Measurements from ENCODE around the gene PKN2.
A peak's percentile ranks its signal among the peaks of the same experiment; 100 is the strongest.

Gene PKN2

DNA sequence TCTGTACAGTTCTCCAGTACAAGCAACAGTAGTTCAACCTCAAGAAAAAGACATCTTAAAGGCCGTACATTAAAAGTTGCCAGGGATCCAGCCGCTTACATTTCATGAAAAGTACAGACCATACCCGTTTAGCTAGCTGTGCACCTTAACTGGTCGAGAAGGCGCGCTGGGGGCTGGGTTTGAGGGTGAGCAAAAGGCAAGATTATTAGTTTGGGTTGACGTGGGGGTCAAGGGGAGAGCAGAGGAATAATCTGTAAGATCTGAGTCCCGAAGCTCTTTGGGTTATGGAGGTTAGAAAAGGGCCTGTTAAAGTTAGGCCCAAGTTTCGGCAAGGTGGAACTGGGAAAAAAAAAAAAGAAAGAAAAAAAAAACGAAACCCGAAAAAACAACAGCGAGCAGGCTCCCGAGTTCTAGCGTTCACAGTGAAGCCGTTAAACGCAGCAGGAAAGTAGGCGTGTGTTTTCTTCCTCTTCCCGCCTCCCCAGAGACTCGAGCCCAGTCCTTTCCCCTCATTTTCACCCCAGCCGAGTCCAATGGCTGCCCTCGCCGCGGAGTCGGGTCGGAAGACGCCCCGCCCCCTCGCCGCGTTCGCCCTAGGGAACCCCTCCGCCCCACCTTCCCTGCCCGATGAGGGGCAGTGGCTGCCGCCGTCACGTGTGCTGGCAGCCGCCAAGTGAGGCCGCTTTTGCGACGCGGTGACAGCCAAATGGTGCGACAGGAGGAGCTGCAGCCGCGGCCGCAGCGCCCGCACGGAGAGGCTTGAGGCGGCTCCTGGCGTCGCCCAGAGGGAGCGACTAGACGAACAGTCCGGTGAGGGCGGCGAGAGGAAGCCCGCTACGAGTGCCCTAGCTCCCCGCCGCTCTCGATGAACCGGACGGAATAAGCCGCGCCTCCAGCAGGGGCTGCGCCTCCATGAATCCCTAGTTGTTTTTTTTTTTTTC, at the start of gene PKN2:
TSS of gene PKN2 (plus strand) at position 733 of the 941 bp plus-strand sequence. CDS start 308 bp downstream, outside the sequence.
- DNase-seq = peak; percentile 97

DNA sequence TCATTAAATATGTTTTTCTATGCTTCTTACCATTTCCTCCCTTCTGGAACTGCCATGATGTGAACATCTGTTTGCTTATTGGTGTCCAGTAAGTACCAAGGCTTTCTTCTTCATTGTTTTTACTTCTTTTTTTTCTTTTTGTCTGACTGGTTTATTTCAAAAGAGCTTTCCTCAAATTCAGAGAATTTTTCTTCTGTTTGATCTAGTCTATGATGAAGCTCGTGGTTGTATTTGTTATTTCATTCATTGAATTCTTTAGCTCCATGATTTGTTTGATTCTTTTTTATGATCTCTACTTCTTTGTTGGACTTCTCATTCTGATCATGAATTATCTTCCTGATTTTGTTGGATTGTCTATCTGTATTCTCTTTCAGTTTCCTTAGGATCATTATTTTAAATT, 49.5 kb upstream of the PKN2 start:
- DNase-seq = no peak

DNA sequence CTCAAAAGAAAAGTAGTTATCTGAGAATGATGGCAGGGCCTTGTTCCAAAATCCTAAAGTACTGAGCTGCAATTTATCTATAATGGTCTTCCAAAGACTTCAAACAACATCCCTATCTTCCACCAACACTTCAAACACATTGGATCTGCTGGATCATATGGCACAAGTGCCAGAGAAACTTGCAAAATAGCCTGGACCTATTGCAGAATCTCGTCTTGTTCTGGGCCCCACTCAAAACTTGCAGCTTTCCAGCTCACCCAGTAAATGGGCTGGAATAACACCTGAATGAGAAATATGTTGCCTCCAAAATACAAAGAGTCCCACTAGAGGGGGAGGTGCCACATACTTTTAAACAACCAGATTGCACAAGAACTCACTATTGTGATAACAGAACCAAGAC, 44.0 kb upstream of the PKN2 start:
- no peak for DNase-seq

DNA sequence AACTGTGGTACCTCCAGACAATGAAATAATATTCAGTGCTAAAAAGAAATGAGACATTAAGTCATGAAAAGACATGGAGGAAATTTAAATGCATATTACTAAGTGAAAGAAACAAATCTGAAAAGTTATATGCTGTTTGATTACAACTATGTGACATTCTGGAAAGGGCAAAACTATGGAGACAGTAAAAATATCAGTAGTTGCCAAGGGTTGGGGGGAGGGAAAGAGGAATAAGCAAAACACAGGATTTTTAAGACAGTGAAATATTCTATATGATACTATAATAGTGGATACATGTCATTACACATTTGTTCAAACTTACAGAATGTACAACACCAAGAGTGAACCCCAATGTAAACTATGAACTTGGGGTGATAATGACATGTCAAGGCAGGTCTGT, 38.2 kb upstream of the PKN2 start:
- DNase-seq = no peak

DNA sequence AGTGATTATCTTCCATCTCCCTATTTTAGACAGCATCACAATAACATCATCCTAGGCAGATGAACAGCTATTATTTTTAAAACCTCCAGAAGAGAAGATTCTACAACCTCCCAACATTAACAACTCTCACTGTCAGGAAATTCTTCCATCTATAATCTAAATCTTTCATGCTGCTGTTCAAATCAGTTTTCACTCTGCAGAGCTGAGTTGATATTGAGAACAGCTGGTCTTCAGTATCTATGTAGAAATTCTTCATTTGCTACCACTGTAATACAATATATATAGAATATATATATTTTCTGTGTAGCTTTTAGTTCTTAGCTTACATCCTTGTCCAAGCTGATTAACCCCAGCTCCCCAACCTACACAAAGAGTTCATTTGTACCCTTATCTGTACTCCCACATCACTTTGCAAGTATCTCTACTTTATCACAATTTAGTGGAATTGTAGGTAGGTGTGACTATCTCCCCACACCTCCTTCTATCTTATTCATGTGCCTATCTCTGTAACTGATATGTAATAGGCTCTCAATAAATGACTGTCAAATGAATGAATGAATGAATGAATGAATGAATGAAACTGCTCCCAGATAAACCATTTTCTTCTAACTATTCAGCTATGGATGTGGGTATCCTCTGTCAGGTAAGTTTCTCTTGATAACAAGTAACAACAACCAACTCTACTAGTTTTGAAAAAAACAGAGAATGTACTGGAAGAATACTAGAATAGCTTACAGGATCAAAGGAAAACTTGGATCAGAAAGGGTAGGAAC, 37.4 kb upstream of the PKN2 start:
- no peak for DNase-seq

DNA sequence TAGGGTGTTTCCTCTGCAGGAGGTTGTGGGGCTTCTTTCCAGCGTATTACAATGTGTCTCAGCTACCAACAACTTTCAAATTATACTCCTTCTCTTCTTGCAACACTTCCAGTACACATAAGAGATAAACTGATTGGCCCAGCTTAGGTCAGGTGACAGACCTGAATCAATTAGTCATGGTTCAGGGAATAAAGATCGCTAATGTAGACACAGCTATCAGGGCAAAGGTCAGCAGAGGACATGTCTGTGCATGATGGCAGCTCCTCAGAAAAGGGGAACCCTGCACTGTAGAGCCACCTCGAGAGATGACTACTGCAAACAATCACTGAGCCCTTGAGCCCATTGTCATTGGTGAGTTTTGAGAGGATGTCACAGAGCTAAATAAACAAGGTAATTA, 36.8 kb upstream of the PKN2 start:
- no peak for DNase-seq

DNA sequence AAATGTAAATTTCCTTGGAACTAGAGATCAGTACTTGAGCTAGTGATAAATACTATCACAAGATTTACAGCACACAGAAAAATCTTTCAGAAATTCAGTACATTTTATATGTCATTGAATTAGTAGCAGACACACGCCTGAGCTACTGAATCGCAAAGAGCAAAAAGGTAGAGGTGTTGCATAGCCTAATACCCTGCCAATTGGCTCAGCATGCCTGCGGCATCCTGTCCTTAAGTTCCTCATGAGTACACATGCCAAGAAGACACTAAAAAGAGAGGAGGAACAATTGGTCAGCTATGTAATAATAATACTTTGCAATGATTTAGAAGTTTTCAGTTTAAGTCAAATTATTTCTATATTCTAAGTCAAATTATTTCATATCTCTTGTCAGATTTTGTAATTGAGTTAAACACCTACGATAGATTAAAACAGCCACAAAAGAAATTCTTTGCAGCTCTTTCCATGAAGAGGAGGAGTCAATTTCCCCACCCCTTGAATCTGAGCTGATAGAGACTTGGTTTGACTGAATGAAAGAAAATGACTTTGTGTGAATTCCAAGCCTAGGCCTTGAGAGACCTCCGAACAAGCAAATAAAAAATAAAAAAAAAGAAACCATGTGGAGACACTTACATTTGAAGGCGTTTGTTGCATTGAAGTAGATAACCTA, 36.2 kb upstream of the PKN2 start:
- no peak for DNase-seq

DNA sequence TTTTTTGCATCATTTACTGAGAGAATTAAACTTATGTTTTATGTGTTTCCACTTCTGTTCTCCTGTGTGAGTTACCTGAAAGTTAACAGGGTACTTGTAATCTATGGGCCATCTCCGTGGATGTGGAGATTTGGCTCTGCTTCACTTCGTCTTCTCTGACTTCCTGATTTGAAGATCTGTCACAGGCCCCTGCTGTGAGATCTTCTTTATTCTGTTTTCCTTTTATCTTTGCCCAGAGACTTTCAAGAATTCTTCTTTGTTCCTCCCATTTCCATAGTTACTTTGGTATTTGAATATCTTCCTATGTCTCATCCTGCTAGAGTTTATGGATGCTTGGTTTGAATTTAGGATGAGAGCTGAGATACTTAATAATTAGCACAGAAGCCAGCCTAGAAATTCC, 35.4 kb upstream of the PKN2 start:
- no peak for DNase-seq

DNA sequence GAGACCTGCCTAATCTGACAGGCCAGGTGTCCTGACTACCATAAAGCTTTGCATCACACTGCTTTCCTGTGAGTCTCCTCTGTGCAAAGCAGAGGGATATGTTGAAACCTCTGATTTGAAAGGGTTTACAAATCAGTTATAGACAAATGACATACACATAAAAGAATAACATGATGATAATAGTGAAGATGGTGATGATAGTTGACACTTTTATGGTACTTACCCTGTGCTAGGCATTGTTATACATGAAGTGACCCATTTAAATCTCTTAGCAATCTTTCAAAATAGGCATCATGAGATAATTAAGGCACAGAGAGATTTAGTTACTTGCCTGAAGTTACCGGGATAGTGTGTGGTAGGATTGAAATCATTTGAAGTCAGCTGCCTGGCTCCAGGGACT, 34.1 kb upstream of the PKN2 start:
- DNase-seq = no peak

DNA sequence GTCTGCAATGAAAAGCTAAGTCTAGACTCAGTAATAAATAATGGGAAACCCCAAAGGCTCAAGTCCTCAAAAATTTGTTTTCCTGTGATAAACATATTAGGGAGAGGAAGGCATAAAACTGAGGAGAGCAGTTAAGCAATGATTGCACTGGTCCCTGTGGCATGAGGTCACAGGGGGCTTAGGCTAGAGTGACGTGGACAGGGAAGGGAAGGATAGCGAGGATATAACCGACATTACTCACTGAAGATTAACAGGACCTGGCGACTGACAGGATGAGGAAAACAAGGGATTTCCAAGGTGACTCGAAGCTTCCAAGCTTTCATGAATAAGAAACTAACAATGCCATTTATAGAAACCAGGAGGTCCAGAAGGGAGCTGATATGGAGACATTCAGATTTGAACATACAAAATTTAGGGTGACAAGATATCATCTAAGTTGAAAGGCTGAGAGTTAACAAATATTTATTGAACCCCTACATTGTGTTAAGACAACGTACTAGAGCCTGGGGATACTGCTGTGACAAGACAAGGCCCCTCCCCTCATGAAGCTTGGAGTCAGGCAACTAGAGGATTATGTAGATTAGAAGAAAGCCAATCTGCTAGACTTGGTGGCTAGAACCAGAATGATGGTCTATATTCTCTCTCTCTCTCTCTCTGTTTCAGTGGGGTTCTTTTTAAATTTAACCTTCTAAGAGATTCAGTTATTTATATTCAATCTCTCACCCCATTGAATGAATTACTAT, 33.2 kb upstream of the PKN2 start:
- DNase-seq = no peak

DNA sequence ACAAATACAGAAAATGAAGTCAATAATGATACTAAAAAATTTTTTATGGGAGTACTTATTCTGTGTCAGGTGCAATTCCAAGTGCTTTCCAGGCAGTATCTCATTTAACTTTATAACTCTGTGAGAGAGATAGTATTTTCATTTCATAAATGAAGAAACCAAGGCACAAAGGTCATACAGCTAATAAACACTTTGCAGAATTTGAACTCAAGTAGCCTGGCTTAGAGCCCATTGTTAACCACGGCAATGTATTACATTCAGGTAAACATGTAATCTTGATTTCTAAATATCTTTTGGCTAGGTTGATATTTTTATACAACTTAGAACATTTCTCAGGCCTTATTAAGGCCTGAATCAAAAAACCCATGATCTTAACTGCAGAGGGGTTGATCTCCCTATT, 28.9 kb upstream of the PKN2 start:
- DNase-seq = no peak

DNA sequence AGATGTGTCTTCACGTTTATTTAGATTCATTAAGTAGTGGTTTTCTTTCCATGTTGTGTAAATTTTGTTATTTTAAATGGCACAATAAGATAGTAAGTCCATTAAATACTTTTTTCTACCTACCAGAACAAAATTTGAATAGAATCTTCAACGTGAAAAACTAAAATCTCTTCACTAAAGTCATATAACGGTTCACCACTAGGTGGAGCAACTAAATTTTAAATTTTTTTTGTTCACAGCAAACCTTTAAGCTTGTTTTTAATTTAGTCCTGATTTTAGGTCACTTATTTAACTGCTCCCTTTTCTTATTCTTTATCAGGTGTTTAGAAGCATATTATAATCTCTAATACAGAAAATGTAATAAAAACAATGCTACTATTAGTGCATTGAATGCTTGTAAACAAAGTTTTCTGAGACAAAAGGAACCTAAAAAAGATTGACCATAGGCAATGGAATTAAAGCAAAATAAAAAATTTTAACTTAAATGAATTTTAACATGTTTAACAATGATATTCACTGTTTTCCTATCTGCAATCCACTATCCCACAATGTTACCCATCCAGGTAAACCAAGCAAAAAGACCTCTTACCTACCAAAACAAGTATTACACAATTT, 28.3 kb upstream of the PKN2 start:
- no peak for DNase-seq

DNA sequence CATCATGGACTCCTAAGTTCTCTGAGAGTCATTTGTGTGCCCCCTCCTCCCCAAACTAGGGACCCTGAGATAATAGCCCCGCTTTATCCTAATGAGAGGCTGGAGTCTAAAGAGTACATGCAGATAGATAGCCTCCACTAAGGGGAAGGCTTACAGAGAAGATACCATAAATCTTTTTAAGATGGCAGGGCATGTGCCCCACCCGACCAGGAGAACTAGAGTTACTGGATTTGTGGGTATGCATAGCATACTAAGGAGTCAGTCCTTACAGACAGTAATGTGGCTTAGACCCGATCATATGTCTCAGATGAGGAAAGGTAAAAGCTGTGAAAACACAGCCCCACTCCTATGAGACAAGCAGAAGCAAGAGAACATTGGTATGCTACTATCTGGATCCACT, 25.7 kb upstream of the PKN2 start:
- no peak for DNase-seq

DNA sequence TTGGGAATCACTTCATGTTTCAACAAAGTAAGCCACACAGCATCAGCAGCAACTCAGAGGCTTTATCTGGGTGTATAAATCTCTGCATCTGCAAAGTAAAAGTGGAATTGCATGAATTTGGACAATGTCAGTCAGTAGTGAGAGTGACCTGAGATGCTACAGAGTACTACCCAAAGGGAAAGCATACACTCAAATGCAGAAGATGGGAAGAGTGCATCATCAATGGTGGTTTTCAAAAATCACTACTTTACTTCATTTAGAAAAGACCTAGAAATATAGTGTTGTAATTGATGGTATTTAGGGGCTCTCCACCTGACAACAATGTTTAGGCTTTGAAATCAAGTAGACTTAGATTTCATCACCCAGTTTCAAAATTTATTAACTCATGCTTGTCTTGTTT, 24.5 kb upstream of the PKN2 start:
- DNase-seq = no peak

DNA sequence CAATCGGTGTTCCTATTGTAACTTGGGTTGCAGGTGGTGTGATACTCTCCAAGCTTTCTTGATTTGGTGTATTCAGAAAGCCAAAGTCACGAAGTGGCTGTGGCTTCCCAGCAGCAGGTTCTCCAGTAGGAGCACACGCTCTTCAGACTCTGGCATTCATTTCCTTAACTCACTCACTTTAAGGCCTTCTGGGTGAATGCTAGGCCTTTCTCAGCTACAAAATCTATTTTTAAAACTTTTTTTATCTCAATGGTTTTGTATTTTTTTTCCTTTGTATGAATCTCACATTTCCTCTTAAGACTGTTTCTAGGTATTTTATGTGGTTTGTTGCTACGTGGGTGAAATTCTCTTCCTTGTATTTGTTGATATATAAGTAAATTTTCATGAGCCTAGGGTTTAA, 22.9 kb upstream of the PKN2 start:
- DNase-seq = no peak

DNA sequence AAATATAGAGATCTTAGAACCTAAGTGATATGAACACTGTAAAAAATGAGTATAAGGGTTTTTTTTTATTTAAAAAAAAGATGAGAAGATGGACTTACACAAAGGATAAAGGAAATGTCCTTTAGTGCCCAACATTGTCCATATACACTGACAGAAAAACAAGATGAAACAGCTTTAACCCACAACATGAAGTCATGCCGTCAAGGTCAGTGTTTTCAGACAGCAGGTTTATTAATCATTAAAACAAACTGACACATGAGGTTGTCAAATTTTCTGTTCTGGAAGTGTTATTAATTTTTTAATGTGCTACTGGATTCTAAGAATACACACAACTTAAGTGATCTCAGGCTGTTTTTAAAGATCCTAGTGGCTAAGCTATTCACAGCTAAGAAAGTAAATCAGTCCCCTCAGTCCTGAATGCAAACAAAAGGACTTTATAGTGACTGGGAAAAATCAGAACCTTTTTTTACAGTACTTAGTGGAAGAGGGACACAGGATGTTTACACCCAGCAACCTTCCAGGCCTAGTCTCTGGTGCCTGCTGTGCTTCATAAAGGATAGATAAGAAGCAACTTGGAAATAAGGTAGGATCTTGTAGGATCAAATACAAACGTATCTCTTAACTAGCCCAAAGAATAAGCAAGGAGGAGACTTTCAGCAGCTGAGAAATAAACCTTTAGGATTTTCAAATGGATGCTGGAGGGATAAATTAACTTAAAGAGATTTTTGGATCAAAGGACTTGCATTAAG, 21.9 kb upstream of the PKN2 start:
- no peak for DNase-seq

DNA sequence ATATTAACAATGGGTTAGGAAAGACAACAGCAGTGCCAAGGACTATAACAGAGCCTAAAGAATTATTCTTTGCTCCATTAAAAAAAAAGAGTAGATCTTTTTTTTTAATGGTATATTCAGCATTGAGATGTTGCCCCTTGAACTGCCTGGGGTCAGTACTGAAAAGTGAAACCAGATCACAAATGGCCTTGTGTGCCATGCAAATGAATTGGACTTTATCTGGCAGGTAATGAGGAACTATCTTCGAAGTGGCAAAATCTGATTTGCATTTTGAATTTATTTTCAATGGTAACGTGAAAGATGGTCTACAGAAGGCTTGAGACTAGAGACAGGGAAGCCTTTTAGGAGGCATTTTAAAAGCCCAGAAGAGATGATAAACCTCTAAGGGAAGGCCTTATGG, 21.4 kb upstream of the PKN2 start:
- DNase-seq = no peak

DNA sequence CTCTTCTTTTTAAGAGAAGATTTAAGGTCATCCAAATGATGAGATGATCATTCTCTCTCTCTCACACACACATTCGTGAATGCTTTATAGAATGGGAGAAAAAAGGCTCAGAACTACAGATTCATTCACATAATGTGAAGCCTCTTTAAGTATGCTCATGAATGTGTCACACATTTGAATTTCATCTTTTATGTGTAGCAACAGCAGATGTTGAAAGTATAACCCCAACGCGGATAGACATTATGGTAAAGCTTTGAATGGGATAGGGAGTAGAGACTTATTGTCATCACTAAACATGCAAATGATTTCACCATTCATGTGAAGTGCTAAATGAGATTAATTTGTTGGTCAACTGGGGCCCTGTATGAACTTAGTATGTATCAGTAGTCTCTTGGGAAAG, 15.7 kb upstream of the PKN2 start:
- no peak for DNase-seq

DNA sequence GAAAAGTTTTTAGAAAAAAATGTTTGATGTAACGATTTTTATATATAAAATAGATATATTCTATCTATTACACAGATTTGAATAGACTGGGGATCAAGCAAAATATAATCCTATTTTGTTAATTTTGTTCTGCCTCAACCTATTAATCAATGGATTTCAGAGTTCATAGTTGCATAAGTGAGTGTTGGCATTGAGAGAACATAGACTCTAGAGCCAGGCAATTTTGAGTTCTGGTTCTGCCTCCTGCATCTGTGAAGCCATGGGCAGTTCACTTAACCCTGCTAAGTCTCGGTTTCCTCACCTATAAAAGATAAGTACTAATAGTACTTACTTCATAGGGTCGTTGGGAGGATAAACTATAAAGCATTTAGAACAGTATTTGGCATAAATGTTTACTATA, 13.6 kb upstream of the PKN2 start:
- no peak for DNase-seq

DNA sequence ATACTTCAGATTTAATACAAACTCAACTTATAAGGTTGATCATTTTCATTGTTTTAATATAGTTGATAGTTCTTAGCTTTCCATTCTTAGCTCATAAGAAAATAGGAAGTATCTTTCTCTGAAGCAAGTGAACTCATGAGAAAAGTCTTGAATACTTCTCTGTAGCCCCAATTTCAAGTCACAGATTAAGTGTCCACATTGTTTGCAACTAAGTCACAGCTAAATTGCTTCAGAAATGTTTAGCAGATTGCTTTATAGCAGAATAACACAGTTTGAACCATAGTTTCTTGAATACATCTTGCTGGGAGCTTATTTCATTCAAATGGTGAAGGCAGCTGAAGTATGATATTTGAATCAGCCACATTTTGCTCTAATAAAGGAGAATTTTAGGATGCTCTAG, 10.6 kb upstream of the PKN2 start:
- no peak for DNase-seq

DNA sequence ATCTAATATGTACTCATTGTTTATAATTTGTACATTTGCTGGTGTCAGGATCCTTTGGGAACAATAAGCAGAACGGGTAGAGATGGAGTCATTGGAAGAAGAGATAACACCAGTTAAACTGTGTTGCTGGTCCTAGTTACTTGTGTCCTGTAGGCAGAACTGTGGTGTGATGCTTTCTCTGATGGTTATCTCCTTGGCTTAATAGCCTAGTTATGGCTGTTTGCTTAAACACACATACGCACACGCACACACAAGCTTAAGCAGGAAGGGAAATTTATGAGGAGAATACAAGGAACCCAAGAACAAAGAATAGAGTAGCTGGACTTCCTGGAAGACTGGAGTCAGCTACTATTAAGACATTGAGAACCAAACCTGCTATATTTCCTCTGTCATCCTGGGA, 5.7 kb upstream of the PKN2 start:
- DNase-seq = no peak

DNA sequence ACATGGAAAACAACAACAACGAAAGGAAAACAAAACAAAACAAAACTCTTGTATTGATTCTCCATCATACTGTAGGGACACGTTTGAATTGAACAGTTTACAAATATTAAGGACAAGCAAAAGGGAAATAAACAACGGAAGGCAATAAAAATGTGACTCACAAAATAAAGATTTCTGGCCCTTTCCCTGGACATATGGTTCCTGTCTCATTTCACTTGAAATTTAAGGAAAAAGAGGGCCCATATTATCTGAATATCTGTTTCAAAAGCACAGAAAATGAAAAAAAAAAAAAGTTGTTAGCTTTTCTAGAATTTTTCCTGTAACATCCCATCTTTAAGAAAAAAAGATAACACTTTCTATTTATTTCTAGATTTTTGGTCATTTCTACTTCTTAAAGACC, 3.6 kb upstream of the PKN2 start:
- no peak for DNase-seq
